ENCODE results near the gene KRT6B.

The KRT6B gene

GRCh38 chr12:52427083-52427482, 24.9 kb downstream of the KRT6B start:
- Histone ChIP-seq H4K20me1 (ENCODE audit: insufficient read depth, low read length, poor library complexity, severe bottlenecking) (no peaks in the 10 kb centered on the region), H3F3A (ENCODE audit: low read depth) (no peaks in the 10 kb centered on the region), H2AFZ (ENCODE audit: low read length) (no peak overlapping the region), H3K9ac (ENCODE audit: low read depth, low read length, poor library complexity, severe bottlenecking) (no peak overlapping the region), H3K36me3 (ENCODE audit: insufficient read depth, low read length) (no peaks in the 10 kb centered on the region), H3K4me3 (ENCODE audit: low read length, poor library complexity, severe bottlenecking) (no peak overlapping the region), H3K9me2 (replicated peaks; ENCODE audit: low read depth, low read length) (no peaks in the 10 kb centered on the region), H3K4me1 (ENCODE audit: insufficient read depth, low read length, poor library complexity, severe bottlenecking) (no peaks in the 10 kb centered on the region), H3K79me2 (ENCODE audit: insufficient read depth, low read length) (no peaks in the 10 kb centered on the region), H3K27me3 (ENCODE audit: insufficient read depth, low read length, poor library complexity, severe bottlenecking) (peaks cover 8% of the 10 kb centered on the region), H3K4me2 (ENCODE audit: low read depth, low read length, poor library complexity, severe bottlenecking) (no peak overlapping the region), H3K9me3 (ENCODE audit: insufficient read depth, low read depth, low read length) (no peaks in the 10 kb centered on the region)
- TF ChIP-seq CTCF (conservative IDR thresholded peaks at IDR 0.05; ENCODE audit: low read length) (no peak), EZH2phosphoT487 (IDR thresholded peaks at IDR 0.05; ENCODE audit: borderline replicate concordance) (no peak)

GRCh38 chr12:52426034-52426433, 25.9 kb downstream of the KRT6B start:
- Histone ChIP-seq H3K27me3 (ENCODE audit: insufficient read depth, low read length, poor library complexity, severe bottlenecking) (peaks cover 8% of the 10 kb centered on the region), H3K36me3 (ENCODE audit: insufficient read depth, low read length) (no peaks in the 10 kb centered on the region), H3K79me2 (ENCODE audit: insufficient read depth, low read length) (no peaks in the 10 kb centered on the region), H3K4me1 (ENCODE audit: insufficient read depth, low read length, poor library complexity, severe bottlenecking) (no peaks in the 10 kb centered on the region), H3K9me2 (replicated peaks; ENCODE audit: low read depth, low read length) (no peaks in the 10 kb centered on the region), H4K20me1 (ENCODE audit: insufficient read depth, low read length, poor library complexity, severe bottlenecking) (no peaks in the 10 kb centered on the region), H2AFZ (ENCODE audit: low read length) (no peak overlapping the region), H3K9me3 (ENCODE audit: insufficient read depth, low read depth, low read length) (no peaks in the 10 kb centered on the region), H3K4me3 (ENCODE audit: low read length, poor library complexity, severe bottlenecking) (no peak overlapping the region), H3K4me2 (ENCODE audit: low read depth, low read length, poor library complexity, severe bottlenecking) (no peak overlapping the region), H3K9ac (ENCODE audit: low read depth, low read length, poor library complexity, severe bottlenecking) (no peak overlapping the region), H3F3A (ENCODE audit: low read depth) (no peaks in the 10 kb centered on the region)
- TF ChIP-seq CTCF (conservative IDR thresholded peaks at IDR 0.05; ENCODE audit: low read length) (no peak), EZH2phosphoT487 (IDR thresholded peaks at IDR 0.05; ENCODE audit: borderline replicate concordance) (no peak)

GRCh38 chr12:52425466-52425865, 26.5 kb downstream of the KRT6B start:
- TF ChIP-seq CTCF (conservative IDR thresholded peaks at IDR 0.05; ENCODE audit: low read length) (no peak), EZH2phosphoT487 (IDR thresholded peaks at IDR 0.05; ENCODE audit: borderline replicate concordance) (no peak)
- Histone ChIP-seq H3K79me2 (ENCODE audit: insufficient read depth, low read length) (no peaks in the 10 kb centered on the region), H4K20me1 (ENCODE audit: insufficient read depth, low read length, poor library complexity, severe bottlenecking) (no peaks in the 10 kb centered on the region), H3K9me2 (replicated peaks; ENCODE audit: low read depth, low read length) (no peaks in the 10 kb centered on the region), H3K27me3 (ENCODE audit: insufficient read depth, low read length, poor library complexity, severe bottlenecking) (peaks cover 8% of the 10 kb centered on the region), H2AFZ (ENCODE audit: low read length) (no peak overlapping the region), H3F3A (ENCODE audit: low read depth) (no peaks in the 10 kb centered on the region), H3K4me3 (ENCODE audit: low read length, poor library complexity, severe bottlenecking) (no peak overlapping the region), H3K4me1 (ENCODE audit: insufficient read depth, low read length, poor library complexity, severe bottlenecking) (no peaks in the 10 kb centered on the region), H3K9me3 (ENCODE audit: insufficient read depth, low read depth, low read length) (no peaks in the 10 kb centered on the region), H3K9ac (ENCODE audit: low read depth, low read length, poor library complexity, severe bottlenecking) (no peak overlapping the region), H3K4me2 (ENCODE audit: low read depth, low read length, poor library complexity, severe bottlenecking) (no peak overlapping the region), H3K36me3 (ENCODE audit: insufficient read depth, low read length) (no peaks in the 10 kb centered on the region)
